Measurements from ENCODE around the gene RTF1. TPM values are rescaled to one million over a fixed set of nuclear protein-coding genes. Genes with fewer than 3 reads are reported as not detected.
"Not testable (repeated sequence)": the region's sequence is repeated elsewhere in the genome, so short reads cannot be mapped to it uniquely, and the experiment has no call there.

The RTF1 gene
- 10 to 100 TPM; 20.0 to 49.5 TPM for total RNA-seq

- Histone ChIP-seq H3K9me3 (no peaks in the 10 kb centered on the region), H3K36me3 (no peaks in the 10 kb centered on the region), H3K4me1 (ENCODE audit: control insufficient read depth in 1 of 2, low read depth in 2 of 2) (peaks cover 11 to 18% of the 10 kb centered on the region in 2 donors), H3K27ac (peak within 1 kb of the TSS; percentile 59 to 68), H3K4me3 (peak within 1 kb of the TSS; percentile 99), H3K27me3 (replicated peaks; ENCODE audit: insufficient read depth) (no peaks in the 10 kb centered on the region)
- TF ChIP-seq, protein P1, sequence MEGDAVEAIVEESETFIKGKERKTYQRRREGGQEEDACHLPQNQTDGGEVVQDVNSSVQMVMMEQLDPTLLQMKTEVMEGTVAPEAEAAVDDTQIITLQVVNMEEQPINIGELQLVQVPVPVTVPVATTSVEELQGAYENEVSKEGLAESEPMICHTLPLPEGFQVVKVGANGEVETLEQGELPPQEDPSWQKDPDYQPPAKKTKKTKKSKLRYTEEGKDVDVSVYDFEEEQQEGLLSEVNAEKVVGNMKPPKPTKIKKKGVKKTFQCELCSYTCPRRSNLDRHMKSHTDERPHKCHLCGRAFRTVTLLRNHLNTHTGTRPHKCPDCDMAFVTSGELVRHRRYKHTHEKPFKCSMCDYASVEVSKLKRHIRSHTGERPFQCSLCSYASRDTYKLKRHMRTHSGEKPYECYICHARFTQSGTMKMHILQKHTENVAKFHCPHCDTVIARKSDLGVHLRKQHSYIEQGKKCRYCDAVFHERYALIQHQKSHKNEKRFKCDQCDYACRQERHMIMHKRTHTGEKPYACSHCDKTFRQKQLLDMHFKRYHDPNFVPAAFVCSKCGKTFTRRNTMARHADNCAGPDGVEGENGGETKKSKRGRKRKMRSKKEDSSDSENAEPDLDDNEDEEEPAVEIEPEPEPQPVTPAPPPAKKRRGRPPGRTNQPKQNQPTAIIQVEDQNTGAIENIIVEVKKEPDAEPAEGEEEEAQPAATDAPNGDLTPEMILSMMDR (IDR thresholded peaks at IDR 0.05): no peak
- peak; percentile 54 for DNase-seq (ENCODE audit: low spot score)
- peak; percentile 95 for ATAC-seq (ENCODE audit: insufficient number of reproducible peaks, low FRiP score, low read depth)
These were observed at the start of gene RTF1 for GRCh38 chr15:41416742-41417417. RTF1 (plus strand) TSS chr15:41417095; CDS start chr15:41417116, 21 bp downstream.

DNA sequence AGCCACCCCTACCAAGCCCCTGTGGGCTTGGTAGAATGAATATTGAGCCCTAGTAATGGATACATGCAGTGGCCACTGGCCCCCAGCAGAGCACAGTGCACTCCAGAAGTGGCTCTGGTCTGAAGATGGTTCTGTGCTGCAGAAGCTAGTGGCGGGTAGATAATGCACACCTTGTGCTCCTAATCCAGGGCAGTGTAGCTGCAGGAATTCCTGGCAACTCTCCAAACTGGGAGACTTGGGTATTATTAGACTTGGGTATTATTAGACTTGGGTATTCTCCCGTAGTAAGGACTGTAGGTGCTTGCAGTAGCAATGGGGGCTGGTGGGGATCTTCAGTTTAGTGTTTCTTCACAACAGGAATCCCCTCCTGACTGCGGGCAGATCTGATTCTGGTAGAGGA is 49.5 kb upstream of the RTF1 start:
- no peaks in the 10 kb centered on the region for H3K27me3 ChIP-seq (replicated peaks; ENCODE audit: insufficient read depth)
- ATAC-seq (ENCODE audit: insufficient number of reproducible peaks, low FRiP score, low read depth): no peak
- H3K9me3 ChIP-seq: peaks cover 2% of the 10 kb centered on the region
- DNase-seq (ENCODE audit: low spot score): no peak
- H3K36me3 ChIP-seq: no peaks in the 10 kb centered on the region
- TF ChIP-seq, protein P1 (IDR thresholded peaks at IDR 0.05): no peak
- no peak overlapping the region for H3K4me3 ChIP-seq
- H3K4me1 ChIP-seq (ENCODE audit: control insufficient read depth in 1 of 2, low read depth in 2 of 2): no peaks in the 10 kb centered on the region
- H3K27ac ChIP-seq: no peak overlapping the region

GRCh38 chr15:41377978-41378377 is 38.9 kb upstream of the RTF1 start:
- H3K27me3 ChIP-seq (replicated peaks; ENCODE audit: insufficient read depth): no peaks in the 10 kb centered on the region
- H3K27ac ChIP-seq: no peak overlapping the region
- H3K9me3 ChIP-seq: no peaks in the 10 kb centered on the region
- no peaks in the 10 kb centered on the region for H3K4me1 ChIP-seq (ENCODE audit: control insufficient read depth in 1 of 2, low read depth in 2 of 2)
- TF ChIP-seq, protein P1 (IDR thresholded peaks at IDR 0.05): no peak
- no peak for ATAC-seq (ENCODE audit: insufficient number of reproducible peaks, low FRiP score, low read depth)
- H3K36me3 ChIP-seq: no peaks in the 10 kb centered on the region
- DNase-seq (ENCODE audit: low spot score): no peak
- H3K4me3 ChIP-seq: no peak overlapping the region

DNA sequence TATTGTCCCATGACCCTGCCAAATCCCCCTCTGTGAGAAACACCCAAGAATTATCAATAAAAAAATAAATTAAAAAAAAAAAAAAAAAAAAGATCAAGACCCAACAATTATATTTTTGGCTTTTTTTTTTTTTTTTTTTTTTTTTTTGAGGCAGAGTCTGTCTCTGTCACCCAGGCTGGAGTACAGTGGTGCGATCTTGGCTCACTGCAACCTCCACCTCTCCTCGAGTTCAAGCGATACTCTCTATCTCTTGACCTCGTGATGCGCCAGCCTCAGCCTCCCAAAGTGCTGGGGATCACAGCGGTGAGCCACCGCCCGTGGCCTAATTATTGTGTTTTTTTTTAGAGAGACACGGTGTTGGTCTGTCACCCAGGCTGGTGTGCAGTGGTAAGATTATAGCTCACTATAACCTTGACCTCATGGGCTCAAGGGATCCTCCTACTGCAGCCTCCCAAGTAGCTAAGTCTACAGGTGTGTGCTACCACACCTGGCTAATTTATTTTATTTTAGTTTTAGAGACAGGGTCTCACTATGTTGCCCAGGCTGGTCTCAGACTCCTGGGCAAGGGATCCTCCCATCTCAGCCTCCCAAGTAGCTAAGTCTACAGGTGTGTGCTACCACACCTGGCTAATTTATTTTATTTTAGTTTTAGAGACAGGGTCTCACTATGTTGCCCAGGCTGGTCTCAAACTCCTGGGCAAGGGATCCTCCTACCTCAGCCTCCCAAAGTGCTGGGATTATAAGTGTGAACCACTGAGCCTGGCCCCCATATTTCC is 32.7 kb upstream of the RTF1 start:
- not testable (repeated sequence) for H3K9me3 ChIP-seq; DNase-seq (ENCODE audit: low spot score); H3K27me3 ChIP-seq (replicated peaks; ENCODE audit: insufficient read depth); ATAC-seq (ENCODE audit: insufficient number of reproducible peaks, low FRiP score, low read depth); H3K4me3 ChIP-seq; H3K4me1 ChIP-seq (ENCODE audit: control insufficient read depth in 1 of 2, low read depth in 2 of 2); H3K36me3 ChIP-seq; H3K27ac ChIP-seq

DNA sequence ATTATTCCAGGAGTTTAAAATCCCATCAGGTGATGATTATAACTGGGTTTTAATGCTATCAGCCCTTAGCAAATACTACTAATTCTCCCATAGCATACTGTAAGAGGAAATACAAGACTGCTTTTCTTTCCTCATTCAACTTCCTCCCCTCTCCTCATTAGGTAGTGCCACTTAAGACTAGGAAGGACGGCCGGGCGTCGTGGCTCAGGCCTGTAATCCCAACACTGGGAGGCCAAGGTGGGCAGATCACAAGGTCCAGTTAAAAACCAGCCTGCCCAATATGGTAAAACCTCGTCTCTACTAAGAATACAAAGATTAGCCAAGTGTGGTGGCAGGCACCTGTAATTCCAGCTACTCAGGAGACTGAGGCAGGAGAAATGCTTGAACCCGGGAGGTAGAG is 29.2 kb upstream of the RTF1 start:
- TF ChIP-seq, protein P1 (IDR thresholded peaks at IDR 0.05): no peak
- DNase-seq (ENCODE audit: low spot score) (no peak), ATAC-seq (ENCODE audit: insufficient number of reproducible peaks, low FRiP score, low read depth) (no peak)
- peaks cover 13% of the 10 kb centered on the region for H3K36me3 ChIP-seq
- no peaks in the 10 kb centered on the region for H3K9me3 ChIP-seq
- no peaks in the 10 kb centered on the region for H3K27me3 ChIP-seq (replicated peaks; ENCODE audit: insufficient read depth)
- H3K4me3 ChIP-seq: no peak overlapping the region
- no peaks in the 10 kb centered on the region for H3K4me1 ChIP-seq (ENCODE audit: control insufficient read depth in 1 of 2, low read depth in 2 of 2)
- H3K27ac ChIP-seq: no peak overlapping the region
